Activated CD8-positive, alpha-beta T cell treated with anti-CD3 and anti-CD28 coated beads, Interleukin-2, amount 10 ng/mL, durations not matched to agents 7 days and 5 days (primary cell): ENCODE measurements around the gene DLG2. TPM values are rescaled to one million over a fixed set of nuclear protein-coding genes. Genes with fewer than 3 reads are reported as not detected.

ENCODE experiments used
- ATAC-seq: fragments of 150-1000 bp; cut with Tn5 transposase; one replicate; pipeline ENCODE4 v1.10.0; 2021; ENCODE audit warnings: moderate library complexity
- CTCF ChIA-PET: fragments of 350-600 bp; sonication (Branson Sonifier 250); formaldehyde crosslinking; loops from one replicate; lab custom pipeline; 2021; ENCODE audit warnings: antibody characterized with exemption; lab: Charles Lee
- POLR2A ChIA-PET: fragments of 350-600 bp; sonication (Branson Sonifier 250); formaldehyde crosslinking; loops from one replicate; lab custom pipeline; 2021; ENCODE audit warnings: antibody characterized with exemption; lab: Charles Lee
- DNase-seq: peaks from one replicate; pipeline ENCODE4 v3.0.0-alpha.2; 2020
- H3K27ac Mint-ChIP-seq: one replicate; pipeline ENCODE4 v1.8.0; 2021; ENCODE audit warnings: mild to moderate bottlenecking, mixed read lengths
- H3K27me3 Mint-ChIP-seq: one replicate; pipeline ENCODE4 v1.8.0; 2021; ENCODE audit warnings: low read depth, mixed read lengths
- H3K36me3 Mint-ChIP-seq: one replicate; pipeline ENCODE4 v1.8.0; 2021; ENCODE audit warnings: low read depth, mixed read lengths
- H3K4me1 Mint-ChIP-seq: one replicate; pipeline ENCODE4 v1.8.0; 2021; ENCODE audit warnings: low read depth, mixed read lengths
- H3K4me3 Mint-ChIP-seq: one replicate; pipeline ENCODE4 v1.8.0; 2021; ENCODE audit warnings: mild to moderate bottlenecking, mixed read lengths
- H3K9me3 Mint-ChIP-seq: one replicate; pipeline ENCODE4 v1.8.0; 2022; ENCODE audit warnings: mixed read lengths; ENCODE audit not compliant: insufficient read depth
- total RNA-seq, 2 experiments: library from RNA; stranded (reverse); gene quantifications; one replicate each; pipeline ENCODE4 v1.2.3, GENCODE V29; 2021

Gene DLG2
- total RNA-seq, 2 experiments from 2014 or later = 1.3 to 1.6 TPM

- H3K4me3 Mint-ChIP-seq = no peak overlapping the region
- CTCF ChIA-PET = no interaction called here
- H3K4me1 Mint-ChIP-seq = no peaks in the 10 kb centered on the region
These were observed 1935.6 kb downstream of the DLG2 start for GRCh38 chr11:83691451-83691950.

GRCh38 chr11:83689144-83689780, 1937.9 kb downstream of the DLG2 start:
- ATAC-seq = no peak
- no peak for DNase-seq
- H3K4me3 Mint-ChIP-seq = no peak overlapping the region
- POLR2A ChIA-PET = no interaction called here
- no peaks in the 10 kb centered on the region for H3K36me3 Mint-ChIP-seq
- H3K4me1 Mint-ChIP-seq = no peaks in the 10 kb centered on the region
- no peaks in the 10 kb centered on the region for H3K9me3 Mint-ChIP-seq
- H3K27me3 Mint-ChIP-seq = no peaks in the 10 kb centered on the region
- CTCF ChIA-PET = no interaction called here
- no peak overlapping the region for H3K27ac Mint-ChIP-seq

More at GRCh38 chr11:83691451-83691950, 1935.6 kb downstream of the DLG2 start:
- no peak for ATAC-seq
- H3K27ac Mint-ChIP-seq = no peak overlapping the region
- POLR2A ChIA-PET = no interaction called here
- DNase-seq = no peak
- no peaks in the 10 kb centered on the region for H3K9me3 Mint-ChIP-seq
- no peaks in the 10 kb centered on the region for H3K27me3 Mint-ChIP-seq
- H3K36me3 Mint-ChIP-seq = no peaks in the 10 kb centered on the region

- ChIA-PET CTCF (no interaction called here), POLR2A (no interaction called here)
- ATAC-seq (no peak), DNase-seq (no peak)
- no peak overlapping the region for H3K27ac Mint-ChIP-seq
- no peaks in the 10 kb centered on the region for H3K4me1 Mint-ChIP-seq
- H3K9me3 Mint-ChIP-seq = no peaks in the 10 kb centered on the region
- H3K4me3 Mint-ChIP-seq = no peak overlapping the region
- no peaks in the 10 kb centered on the region for H3K27me3 Mint-ChIP-seq
- no peaks in the 10 kb centered on the region for H3K36me3 Mint-ChIP-seq
These were observed 1939.4 kb downstream of the DLG2 start for GRCh38 chr11:83687787-83688186.

GRCh38 chr11:83685730-83686129, 1941.4 kb downstream of the DLG2 start:
- no peak for ATAC-seq
- H3K4me1 Mint-ChIP-seq = no peaks in the 10 kb centered on the region
- H3K9me3 Mint-ChIP-seq = no peaks in the 10 kb centered on the region
- no peak overlapping the region for H3K27ac Mint-ChIP-seq
- H3K4me3 Mint-ChIP-seq = no peak overlapping the region
- no peaks in the 10 kb centered on the region for H3K27me3 Mint-ChIP-seq
- ChIA-PET CTCF (no interaction called here), POLR2A (no interaction called here)
- DNase-seq = no peak
- H3K36me3 Mint-ChIP-seq = no peaks in the 10 kb centered on the region

DNA sequence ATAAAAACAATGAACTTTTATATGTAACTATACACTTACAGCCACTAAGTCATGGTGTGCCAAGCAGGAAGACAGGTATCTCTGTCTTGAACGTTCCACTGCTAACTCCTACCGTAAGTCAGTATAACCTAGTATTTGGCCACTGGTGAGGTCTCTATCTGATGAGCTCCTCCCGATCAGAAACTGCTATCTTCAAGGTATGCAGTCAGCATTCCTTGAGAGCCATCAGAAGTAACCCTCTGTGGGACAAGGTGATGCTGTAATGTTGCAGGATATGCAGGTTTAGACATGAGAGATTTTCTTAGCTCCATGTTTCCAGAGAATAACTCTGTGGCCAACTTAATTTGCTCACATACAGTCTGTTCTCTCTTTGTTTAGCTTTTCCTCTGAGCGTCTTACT, 1943.1 kb downstream of the DLG2 start:
- DNase-seq (no peak), ATAC-seq (no peak)
- Mint-ChIP-seq H3K4me3 (no peak overlapping the region), H3K9me3 (no peaks in the 10 kb centered on the region), H3K27me3 (no peaks in the 10 kb centered on the region), H3K4me1 (no peaks in the 10 kb centered on the region), H3K36me3 (no peaks in the 10 kb centered on the region), H3K27ac (no peak overlapping the region)
- ChIA-PET POLR2A (no interaction called here), CTCF (no interaction called here)

- H3K4me1 Mint-ChIP-seq = no peaks in the 10 kb centered on the region
- H3K27ac Mint-ChIP-seq = no peak overlapping the region
- DNase-seq (no peak), ATAC-seq (no peak)
- no peaks in the 10 kb centered on the region for H3K36me3 Mint-ChIP-seq
- no peaks in the 10 kb centered on the region for H3K27me3 Mint-ChIP-seq
- ChIA-PET CTCF (no interaction called here), POLR2A (no interaction called here)
- H3K4me3 Mint-ChIP-seq = no peak overlapping the region
- H3K9me3 Mint-ChIP-seq = no peaks in the 10 kb centered on the region
These were observed 1944.6 kb downstream of the DLG2 start for GRCh38 chr11:83682611-83682973.

GRCh38 chr11:83681906-83682610, 1945.1 kb downstream of the DLG2 start:
- Mint-ChIP-seq H3K27me3 (no peaks in the 10 kb centered on the region), H3K4me3 (no peak overlapping the region), H3K36me3 (no peaks in the 10 kb centered on the region), H3K9me3 (no peaks in the 10 kb centered on the region), H3K27ac (no peak overlapping the region), H3K4me1 (no peaks in the 10 kb centered on the region)
- no peak for DNase-seq
- ATAC-seq = no peak
- ChIA-PET POLR2A (no interaction called here), CTCF (no interaction called here)

DNA sequence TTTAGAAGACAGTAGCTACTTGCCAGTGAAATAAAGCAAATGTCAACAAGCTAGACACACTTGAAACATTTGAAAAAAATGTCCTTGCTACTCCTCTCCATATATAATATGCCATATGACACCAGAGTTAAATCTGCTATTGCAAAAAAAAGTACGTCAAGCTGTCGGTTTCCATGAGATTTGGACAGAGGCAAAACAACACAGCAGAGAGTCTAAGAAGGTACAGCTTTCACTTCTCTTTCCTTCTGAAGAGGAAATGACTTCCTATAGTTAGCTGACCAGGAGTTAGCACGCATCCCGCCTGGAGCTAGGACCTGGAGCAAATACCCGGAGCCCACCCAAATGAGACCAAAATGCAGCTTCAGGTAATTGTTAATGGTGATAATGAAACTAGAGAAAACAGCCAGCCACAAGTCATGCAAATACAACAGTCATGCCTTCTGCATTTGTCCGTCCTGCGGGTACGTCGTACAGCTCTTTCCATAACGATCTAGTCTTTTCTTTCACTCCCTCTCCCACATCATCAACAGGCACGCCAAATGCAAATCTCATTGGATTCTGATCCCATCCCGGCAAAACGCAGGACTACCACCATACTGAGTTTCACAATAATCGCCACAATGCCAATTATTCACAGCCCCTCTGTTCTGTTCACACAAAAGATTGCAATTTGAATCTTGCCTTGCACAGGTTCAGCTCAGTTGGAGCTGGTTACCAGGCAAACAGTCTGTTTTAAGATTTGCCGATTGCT, 1945.9 kb downstream of the DLG2 start:
- no peak for DNase-seq
- Mint-ChIP-seq H3K27me3 (no peaks in the 10 kb centered on the region), H3K36me3 (no peaks in the 10 kb centered on the region), H3K4me3 (no peak overlapping the region), H3K9me3 (no peaks in the 10 kb centered on the region), H3K27ac (no peak overlapping the region), H3K4me1 (no peaks in the 10 kb centered on the region)
- ChIA-PET CTCF (no interaction called here), POLR2A (no interaction called here)
- ATAC-seq = no peak

DNA sequence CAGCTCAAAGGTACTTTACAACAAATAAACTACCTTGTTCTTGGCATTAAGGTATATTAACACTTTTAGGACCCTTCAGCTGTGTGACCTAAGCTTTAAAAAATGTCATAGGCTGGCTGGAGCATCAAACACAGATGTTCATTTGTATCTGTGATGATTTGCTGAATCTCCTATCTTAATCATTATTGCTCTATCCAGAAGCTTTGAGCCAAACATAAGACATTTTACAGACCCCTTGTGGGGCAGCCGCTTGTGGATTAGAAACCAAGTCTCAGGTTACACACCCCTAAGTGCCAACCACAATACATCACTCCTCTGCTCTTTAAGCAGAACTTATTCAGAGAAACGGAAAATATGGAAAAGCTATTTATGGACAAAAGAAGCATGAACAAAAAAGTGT, 1946.8 kb downstream of the DLG2 start:
- no peaks in the 10 kb centered on the region for H3K9me3 Mint-ChIP-seq
- H3K4me1 Mint-ChIP-seq = no peaks in the 10 kb centered on the region
- ChIA-PET CTCF (no interaction called here), POLR2A (no interaction called here)
- no peak overlapping the region for H3K27ac Mint-ChIP-seq
- DNase-seq (no peak), ATAC-seq (no peak)
- H3K27me3 Mint-ChIP-seq = no peaks in the 10 kb centered on the region
- no peak overlapping the region for H3K4me3 Mint-ChIP-seq
- H3K36me3 Mint-ChIP-seq = no peaks in the 10 kb centered on the region

DNA sequence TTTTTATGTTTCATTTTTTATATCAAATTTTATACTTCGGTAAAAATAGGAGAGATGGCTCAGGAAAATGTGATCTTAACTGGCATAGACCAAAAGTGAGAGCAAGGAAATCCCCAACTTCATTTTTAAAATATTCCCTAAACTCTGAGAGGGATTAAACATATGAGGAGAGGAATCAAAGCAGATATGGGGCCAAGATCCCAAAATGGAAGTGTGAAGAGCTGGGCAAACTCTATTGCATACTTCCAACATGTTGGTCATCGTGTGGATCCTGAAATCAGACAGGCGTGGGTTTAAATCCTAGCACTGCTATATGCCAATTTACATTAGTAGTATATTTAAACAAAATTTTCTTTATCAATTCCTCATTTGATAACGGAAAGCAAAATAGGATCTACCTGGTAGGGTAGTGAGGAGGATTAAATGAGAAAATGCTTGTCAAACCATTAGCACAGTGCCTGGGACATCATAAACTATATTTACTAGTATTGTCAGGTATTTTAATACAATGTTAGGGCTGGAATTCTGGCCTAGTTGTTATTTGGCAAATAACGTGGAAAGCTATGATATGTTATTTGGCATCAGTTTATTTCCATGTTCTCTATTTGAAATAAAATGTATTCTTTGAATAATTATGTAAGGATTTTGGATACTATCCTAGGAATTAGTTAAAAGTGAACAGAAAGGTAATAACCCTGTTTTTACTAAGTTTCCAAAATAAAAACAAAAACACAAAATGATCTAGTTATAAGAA, 1948.1 kb downstream of the DLG2 start:
- H3K36me3 Mint-ChIP-seq = no peaks in the 10 kb centered on the region
- no peaks in the 10 kb centered on the region for H3K9me3 Mint-ChIP-seq
- ChIA-PET CTCF (no interaction called here), POLR2A (no interaction called here)
- H3K27ac Mint-ChIP-seq = no peak overlapping the region
- H3K4me1 Mint-ChIP-seq = no peaks in the 10 kb centered on the region
- no peak overlapping the region for H3K4me3 Mint-ChIP-seq
- no peak for DNase-seq
- ATAC-seq = no peak
- no peaks in the 10 kb centered on the region for H3K27me3 Mint-ChIP-seq

GRCh38 chr11:83677730-83678129, 1949.4 kb downstream of the DLG2 start:
- Mint-ChIP-seq H3K9me3 (no peaks in the 10 kb centered on the region), H3K4me1 (no peaks in the 10 kb centered on the region), H3K4me3 (no peak overlapping the region), H3K27ac (no peak overlapping the region), H3K27me3 (no peaks in the 10 kb centered on the region), H3K36me3 (no peaks in the 10 kb centered on the region)
- ATAC-seq (no peak), DNase-seq (no peak)
- POLR2A ChIA-PET = interaction anchor here (0.6 kb wide), 1 partner anchor 1591 kb away, joined by 3 read pairs; no protein-coding TSS in a partner anchor
- CTCF ChIA-PET = no interaction called here
